GM21737 (cell line): ENCODE data around the gene ATF1.
"Not testable (repeated sequence)": the region's sequence is repeated elsewhere in the genome, so short reads cannot be mapped to it uniquely, and the experiment has no call there.

Experiments
- ATAC-seq: cut with Tn5 transposase; IDR thresholded peaks from one replicate; pipeline ENCODE4 v1.9.1; 2021; ENCODE audit warnings: mild to moderate bottlenecking, moderate library complexity; ENCODE audit not compliant: unreplicated experiment

The ATF1 gene

DNA sequence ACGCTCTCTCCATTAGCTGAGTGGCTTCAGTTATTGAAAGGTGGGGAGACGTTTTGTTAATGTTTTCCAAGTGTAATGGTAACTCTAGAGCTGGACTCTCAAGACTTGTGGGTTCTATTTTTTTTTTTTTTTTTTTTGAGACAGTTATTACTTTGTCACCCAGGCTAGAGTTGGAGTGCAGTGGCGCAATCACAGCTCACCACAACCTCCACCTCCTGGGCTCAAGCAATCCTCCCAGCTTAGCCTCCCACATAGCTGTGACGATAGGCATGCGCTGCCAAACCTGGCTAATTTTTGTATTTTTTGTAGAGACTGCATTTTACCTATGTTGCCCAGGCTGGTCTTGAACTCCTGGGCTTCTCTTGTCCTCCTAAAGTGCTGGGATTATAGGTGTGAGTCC, 26.2 kb downstream of the ATF1 start:
- no peak for ATAC-seq

DNA sequence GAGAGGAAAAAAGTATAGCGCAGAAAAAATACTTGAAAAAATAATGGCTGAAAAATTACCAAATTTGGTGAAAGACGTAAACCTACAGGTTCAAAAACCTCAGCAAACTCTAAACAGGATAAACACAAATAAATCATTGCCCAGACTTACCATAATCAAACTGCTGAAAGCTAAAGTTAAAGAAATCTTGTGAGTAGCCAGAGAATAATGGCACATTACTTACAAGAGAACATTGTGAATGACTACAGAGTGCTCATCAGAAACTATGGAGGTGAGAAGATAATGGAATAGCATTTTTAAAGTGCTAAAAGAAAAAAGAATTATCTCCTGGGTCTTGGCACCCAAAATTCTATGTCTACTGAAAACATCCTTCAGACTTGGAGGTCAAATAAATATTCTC, 36.0 kb downstream of the ATF1 start:
- no peak for ATAC-seq

DNA sequence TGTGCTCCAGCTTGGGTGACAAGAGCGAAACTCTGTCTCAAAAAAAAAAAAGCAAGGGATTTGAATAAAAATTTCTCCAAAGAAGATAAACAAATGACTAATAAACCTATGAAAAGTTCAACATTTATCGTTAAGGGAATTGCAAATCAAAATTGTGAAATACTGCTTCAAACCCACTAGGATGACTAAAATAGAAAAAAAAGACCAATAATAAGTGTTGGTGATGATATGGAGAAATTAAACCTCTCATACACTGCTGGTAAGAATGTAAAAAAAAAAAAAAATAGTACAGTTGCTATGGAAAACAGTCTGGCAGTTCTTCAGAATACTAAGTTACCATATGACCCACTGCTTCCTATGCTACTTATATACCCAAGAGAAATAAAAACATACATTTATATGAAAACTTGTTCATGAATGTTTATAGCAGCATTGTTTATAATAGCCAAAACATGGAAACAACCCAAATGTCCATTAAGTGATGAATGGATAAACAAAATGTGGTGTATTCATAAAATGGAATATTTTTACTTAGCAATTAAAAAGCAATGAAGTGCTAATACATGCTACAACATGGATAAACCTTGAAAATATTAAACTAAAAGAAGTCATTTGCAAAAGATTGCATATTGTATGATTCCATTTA, 39.5 kb downstream of the ATF1 start:
- no peak for ATAC-seq

DNA sequence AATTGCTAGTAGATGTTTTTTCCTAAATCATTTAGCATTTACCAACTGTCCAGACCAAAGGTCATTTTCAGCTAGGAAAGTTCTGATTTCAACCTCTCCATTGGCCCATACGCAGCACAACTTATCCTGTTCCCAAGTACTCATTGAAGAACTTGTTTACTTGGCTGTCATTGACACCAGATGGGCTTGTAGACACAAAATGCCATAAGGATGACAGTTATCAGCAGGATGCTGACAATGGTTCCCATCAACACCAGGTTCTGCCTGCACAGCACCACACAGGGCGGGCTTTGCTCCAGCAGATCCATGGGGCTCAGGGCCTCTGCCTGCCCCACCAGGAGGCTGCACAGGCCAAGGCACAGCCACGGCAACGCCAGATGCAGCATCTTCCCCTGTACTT, 42.3 kb downstream of the ATF1 start:
- no peak for ATAC-seq

DNA sequence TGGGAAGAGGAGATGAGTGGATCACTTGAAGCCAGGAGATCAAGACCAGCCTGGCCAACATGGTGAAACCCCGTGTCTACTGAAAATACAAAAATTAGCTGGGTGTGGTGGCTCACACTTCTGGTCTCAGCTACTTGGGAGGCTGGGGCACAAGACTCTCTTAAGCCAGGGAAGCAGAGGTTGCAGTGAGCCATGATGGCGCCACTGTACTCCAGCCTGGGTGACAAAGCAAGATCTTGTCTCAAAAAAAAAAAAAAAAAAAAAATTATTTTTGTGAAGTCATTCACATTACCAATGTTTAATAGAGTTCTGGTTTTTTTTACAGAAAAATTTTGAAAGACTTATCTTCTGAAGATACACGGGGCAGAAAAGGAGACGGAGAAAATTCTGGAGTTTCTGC, 45.2 kb downstream of the ATF1 start:
- ATAC-seq, result not testable (repeated sequence)

DNA sequence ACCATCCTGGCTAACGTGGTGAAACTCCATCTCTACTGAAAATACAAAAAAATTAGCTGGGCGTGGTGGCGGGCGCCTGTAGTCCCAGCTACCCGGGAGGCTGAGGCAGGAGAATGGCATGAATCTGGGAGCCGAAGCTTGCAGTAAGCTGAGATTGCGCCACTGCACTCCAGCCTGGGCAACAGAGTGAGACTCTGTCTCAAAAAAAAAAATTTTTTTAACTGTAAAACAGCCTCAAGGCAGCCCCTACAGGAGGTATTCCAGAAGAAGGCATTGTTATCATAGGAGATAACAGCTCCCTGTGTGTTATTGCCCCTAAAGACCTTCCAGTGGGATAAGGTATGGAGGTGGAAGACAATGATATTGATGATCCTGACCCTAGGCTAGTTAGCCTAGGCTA, 51.0 kb downstream of the ATF1 start:
- not testable (repeated sequence) for ATAC-seq

DNA sequence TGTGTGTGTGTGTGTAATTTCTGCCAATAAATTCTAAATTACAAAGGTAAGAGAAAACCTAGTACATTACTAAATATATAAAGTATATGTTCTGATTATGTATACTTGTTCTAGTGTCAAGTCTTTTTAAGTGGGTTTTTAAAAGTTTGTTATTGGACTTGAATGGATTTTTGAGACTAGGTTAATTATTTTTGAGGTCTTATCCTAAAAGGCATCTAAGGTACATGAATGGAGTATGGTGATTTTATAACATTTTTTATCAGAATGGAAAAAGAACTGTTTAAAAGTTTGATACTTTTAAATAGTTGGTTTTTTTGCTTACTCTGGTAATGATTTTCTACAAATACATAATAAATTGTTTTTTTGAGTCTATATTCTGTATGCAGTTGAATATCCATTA, 56.3 kb downstream of the ATF1 start:
- ATAC-seq, result no peak

DNA sequence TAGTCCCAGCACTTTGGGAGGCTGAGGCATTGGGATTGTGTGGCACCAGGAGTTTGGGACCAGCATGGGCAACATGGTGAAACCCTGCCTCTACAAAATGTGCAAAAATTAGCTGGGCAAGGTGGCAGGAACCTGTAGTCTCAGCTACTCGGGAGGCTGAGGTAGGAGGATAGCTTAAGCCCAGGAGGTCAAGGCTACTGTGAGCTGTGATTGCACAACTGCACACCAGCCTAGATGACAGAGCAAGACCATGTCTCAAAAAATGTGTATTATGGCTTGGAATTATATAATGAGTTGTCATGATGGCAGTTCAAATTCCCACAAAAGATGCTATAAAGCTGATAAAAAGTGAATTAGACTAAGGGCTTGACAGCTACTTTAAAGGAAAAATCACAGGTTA, 58.2 kb downstream of the ATF1 start:
- no peak for ATAC-seq

DNA sequence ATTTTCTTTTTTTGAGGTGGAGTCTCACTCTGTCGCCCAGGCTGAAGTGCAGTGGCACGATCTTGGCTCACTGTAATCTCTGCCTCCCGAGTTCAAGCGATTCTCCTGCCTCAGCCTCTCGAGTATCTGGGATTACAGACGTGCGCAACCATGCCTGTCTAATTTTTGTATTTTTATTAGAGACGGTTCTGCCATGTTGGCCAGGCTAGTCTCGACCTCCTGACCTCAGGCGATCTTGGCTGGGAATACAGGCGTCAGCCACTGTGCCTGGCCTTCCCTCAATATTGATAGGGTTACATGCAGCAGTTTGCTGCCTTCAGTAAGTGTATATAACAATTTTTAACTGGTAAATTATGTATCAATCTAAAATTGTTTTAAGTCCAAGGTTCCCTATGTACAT, 59.8 kb downstream of the ATF1 start:
- not testable (repeated sequence) for ATAC-seq

DNA sequence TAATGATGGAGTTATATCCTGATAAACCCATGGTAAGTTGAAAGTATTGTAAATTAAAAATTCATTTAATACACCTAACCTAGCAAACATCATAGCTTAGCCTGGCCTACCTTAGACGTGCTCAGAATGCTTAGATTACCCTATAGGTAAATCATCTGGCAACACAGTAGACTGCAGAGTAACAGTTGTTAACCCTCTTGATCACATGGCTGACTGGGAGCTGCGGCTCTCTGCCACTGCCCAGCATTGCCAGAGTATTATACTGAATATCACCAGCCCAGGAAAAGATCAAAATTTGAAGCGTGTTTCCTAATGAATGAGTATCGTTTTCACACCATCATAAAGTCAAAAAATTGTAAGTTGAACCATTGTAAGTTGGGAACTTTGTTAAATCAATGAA, 61.0 kb downstream of the ATF1 start:
- ATAC-seq, result no peak

DNA sequence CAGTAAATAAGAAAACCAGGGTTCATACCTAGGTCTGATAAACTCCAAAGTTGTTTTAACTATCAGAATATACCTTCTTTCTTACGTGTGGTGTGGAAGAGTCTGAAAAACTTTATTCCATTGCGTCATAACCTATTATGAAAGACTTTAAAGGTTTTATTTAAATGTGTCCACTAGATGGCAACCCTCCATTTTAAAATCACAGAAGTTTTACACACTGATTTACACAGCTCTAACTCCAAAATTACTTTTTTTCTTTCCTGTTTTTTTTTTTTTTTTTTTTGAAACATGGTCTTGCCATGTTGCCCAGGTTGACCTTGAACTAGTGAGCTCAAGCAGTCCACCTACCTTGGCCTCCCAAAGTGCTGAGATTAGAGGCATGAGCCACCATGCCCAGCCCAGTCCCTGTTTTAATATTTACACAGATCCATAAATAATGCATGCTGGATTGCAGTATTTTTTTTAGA, 61.5 kb downstream of the ATF1 start:
- no peak for ATAC-seq

DNA sequence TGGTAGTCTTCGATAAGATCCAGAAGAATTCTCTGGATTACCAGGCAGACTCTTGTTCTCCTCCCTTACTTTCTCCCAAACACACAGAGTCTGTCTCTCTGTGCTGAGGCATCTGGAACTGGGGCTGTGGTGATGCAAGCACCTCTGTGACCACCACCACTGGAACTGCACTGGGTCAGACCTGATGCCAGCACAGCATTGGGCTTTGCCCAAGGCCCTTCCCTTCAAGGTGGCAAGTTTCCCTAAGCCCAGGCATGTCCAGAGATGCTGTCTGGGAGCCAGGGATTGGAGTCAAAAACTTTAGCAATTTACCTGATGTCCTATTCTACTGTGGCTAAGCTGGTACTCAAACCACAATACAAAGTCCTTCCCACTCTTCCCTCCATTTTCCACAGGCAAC, 64.2 kb downstream of the ATF1 start:
- ATAC-seq, result no peak

DNA sequence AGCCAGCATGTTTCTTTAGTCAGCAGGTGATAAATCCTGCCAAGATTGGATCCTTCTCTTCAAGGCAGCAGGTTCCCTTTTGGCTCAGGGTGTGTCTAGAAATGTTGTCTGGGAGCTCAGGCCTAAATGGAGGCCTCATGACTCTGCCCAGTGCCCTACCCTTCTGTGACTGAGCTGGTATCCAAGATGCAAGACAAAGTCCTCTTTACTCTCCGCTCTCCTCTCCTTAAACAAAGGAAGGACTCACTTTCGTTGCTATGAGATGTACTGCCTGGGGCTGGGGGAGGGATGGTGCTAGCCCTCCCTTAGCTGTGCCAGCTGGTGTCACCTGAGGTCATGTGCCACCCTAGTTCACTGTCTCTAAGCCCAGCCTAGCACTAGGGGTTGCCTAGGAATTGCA, 65.0 kb downstream of the ATF1 start:
- no peak for ATAC-seq

DNA sequence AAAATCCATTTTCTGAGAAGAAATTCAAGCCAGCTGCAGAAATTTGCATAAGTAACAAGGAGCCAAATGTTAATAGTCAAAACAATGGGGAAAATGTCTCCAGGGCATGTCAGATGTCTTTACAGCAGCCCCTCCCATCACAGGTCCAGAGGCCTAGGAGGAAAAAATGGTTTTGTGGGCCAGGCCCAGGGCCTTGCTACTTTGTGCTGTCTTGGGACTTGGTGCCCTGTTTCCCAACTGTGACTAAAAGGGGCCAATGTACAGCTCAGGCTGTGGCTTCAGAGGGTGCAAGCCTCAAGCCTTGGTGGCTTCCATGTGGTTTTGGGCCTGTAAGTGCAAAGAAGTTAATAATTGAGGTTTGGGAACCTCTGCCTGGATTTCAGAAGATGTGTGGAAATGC, 69.9 kb downstream of the ATF1 start:
- not testable (repeated sequence) for ATAC-seq

DNA sequence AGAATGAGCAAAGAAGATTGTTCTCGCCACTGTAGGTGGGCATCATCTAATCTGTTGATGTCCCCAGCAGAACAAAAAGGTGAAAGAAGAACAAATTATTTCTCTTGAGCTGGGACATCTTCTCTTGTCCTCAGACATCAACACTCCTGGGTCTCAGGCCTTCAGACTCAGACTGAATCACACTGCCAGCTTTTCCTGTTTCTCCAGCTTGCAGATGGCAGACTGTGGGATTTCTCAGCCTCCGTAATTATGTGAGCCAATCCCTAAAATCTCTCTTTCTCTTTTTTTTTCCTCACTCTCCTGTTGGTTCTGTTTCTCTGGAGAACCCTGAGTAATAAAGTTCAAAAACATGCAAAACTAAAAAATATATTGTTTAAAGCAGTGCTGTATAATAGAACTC, 75.1 kb downstream of the ATF1 start:
- ATAC-seq, result no peak

DNA sequence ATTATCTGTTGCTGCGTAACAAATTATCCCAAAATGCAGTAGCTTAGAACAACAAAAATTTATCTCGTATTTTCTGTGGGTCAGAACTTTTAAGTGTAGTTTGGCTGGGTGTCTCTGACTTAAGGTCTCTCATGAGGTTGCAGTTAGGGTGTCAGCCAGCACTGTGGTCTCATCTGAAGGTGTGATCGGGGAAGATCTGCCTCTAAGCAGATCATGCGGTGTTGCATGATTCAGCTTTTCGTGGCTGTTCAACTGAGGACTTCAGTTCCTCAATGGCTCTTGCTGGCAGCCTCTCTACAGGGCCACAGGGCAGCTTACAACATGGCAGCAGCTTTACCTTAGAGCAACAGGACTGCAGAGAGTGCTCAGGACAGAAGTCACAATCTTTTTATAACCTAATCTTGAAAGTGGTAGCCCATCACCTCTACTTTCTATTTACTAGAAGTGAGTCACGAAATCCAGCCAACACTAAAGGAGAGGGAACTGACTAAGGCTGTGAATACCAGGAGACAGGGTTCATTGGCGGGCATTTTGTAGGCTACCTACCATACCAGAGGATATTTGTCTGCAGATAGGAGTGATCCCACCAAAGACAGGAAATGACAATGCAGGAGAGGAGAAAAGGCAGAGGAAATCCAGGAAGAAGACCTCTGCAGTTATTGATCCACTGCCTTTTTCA, 77.0 kb downstream of the ATF1 start:
- ATAC-seq, result no peak

DNA sequence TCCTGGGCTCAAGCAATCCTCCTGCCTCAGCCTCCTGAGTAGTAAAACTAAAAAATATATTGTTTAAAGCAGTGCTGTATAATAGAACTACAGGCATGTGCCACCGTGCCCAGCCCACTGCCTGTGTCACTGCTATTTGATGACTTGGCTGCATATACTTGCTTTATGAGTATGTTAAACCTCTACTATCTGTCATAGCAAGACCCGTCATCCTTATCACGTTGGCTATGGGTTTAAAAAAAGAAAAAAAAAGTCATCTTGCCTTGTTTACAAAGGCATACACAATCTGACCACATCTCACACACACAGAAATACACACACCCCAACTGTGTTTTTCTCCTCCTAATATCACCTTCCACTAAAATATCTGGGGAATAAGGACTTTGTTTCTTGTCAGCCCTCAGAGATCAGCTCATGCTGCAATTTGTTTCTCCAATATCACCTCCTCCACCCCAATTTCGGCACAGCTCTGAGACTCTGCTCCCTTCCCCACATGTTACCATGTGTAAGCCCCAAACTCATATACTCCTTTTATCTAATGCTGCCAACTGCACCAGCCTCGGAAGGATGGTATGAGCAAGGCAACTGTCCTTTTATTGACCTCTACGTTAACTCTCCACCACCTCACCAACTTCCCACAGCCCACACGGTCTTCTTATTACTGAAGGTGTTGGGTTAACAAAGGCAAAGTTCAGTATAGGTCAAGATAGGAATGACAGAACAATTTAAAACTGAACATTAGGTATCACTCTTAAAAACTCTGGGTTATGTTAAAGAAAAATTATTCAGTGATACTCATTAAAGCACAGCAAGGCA, 78.0 kb downstream of the ATF1 start:
- no peak for ATAC-seq

DNA sequence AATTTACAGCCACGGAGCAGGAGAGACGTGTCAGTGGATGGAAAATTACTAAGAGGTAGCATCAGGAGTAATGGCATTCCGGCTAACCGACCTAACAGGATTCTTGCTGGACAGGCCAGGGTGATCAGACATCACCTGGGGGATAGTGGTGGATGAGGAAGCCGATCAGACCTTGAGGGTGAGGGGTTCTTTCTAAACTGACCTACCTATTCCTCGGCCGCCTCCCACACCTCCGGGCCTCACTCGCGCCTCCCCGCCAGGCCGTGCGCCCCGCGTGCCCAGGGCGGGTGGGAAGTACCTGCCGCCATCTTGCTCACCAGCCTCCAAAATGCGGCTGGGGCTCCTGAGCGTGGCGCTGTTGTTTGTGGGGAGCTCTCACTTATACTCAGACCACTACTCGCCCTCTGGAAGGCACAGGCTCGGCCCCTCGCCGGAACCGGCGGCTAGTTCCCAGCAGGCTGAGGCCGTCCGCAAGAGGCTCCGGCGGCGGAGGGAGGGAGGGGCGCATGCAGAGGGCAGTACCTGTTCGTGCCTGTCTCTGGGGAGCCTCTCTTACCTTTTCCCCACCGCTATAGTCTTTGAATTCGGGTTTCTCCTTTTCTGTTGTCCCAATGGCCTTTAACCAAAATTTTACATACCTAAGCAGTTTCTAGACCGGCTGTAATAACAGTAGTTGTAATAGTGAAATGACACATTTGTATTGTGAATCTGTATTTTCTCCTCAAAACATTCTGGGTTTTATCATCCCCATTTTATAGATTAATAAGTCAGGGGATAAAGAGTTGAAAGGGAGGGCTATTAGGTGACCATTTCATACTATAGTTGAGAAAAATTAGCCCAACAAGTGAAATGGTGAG, 79.0 kb downstream of the ATF1 start, which contains the start of gene TMPRSS12:
Gene TMPRSS12, plus strand, starts transcription at position 290 of the 857 bp plus-strand sequence. Its CDS starts 39 bp downstream, at position 329.
- ATAC-seq, result no peak

DNA sequence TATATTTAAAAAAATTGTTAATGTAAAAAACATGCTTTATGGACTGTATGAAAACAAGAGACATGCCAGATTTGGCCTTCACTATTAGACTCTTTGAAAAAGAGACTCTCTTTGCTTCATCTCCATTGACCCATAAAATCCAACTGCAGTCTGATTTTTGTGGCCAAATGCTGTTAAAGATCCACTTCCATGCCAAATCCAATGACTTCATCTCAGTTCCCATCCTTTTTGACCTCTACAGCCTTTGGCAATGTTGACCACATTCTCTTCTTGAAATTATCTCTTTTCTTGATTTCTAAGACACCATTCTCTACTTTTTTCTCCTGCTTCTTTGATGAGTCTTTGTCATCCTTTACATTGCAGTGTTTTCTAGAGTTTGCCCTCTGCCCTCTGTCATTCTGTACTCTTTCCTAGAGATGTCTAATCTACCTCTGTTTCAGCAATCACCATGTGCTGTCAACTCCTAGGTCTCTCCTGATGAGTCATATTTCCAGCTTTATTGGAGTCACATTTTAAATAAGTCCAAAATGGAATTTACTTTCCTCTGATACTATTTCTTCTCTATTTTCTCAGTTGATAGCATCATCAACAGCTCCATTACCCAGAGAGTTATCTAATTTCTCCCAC, 81.2 kb downstream of the ATF1 start:
- no peak for ATAC-seq

DNA sequence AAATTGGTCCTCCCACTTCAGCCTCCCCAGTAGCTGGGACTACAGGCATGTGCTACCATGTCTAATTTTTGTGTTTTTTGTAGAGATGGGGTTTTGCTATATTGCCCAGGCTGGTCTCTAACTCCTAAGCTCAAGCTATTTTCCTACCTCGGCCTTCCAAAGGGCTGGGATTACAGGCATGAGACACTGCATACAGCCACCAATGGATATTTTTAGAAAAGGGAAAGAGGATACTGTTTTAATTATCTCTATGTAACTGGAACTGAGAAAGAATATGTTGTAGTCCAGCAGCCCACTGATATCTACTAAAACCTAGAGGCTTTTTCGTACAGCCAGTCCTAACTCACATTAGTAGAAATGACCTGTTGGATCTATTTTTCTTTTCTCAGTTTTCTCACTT, 85.1 kb downstream of the ATF1 start:
- no peak for ATAC-seq
